HepG2 (cell line): ENCODE measurements around the gene TTN. TPM values are rescaled to one million over a fixed set of nuclear protein-coding genes. Genes with fewer than 3 reads are reported as not detected.

Experiments
- ATAC-seq: fragments of 200-7000 bp; cut with Tn5 transposase; 3 replicates; pipeline ENCODE4 v1.9.1; 2020; ENCODE audit warnings: mild to moderate bottlenecking, moderate library complexity
- BruUV-seq: library from RNA; stranded (reverse); fragments of 400-500 nt; replicated peaks from 2 replicates; lab custom pipeline; 2021; lab: Mats Ljungman, UMichigan
- CTCF ChIA-PET: fragments of 300-600 bp; formaldehyde crosslinking; extraction: SDS; loops from one replicate; lab custom pipeline; 2021; ENCODE audit warnings: low total read pairs, inconsistent platforms, low intra/inter-chr PET ratio; lab: Yijun Ruan, JAX
- POLR2A ChIA-PET: fragments of 350-600 bp; sonication (Branson Sonifier 250); formaldehyde crosslinking; loops from one replicate; lab custom pipeline; 2020; ENCODE audit warnings: antibody characterized with exemption, inconsistent platforms; lab: Yijun Ruan, JAX
- DNase-seq: peaks from one replicate; pipeline ENCODE4 v3.0.0-alpha.2; 2015; ENCODE audit warnings: low spot score
- FAIRE-seq: peaks from 3 replicates; lab custom pipeline; 2011; peaks lifted over from hg19 to GRCh38; lab: Jason Lieb, UNC
- H2AFZ ChIP-seq: one replicate; pipeline ENCODE4 v1.6.1; 2011; ENCODE audit warnings: low read length, inconsistent platforms
- H3K27ac ChIP-seq: fragments of 300-600 bp; 3 replicates; pipeline ENCODE4 v1.8.0; 2011; ENCODE audit warnings: mixed run types, mild to moderate bottlenecking, mixed read lengths, low read length, inconsistent platforms; ENCODE audit not compliant: insufficient read depth; ENCODE audit errors: extremely low read length
- H3K27me3 ChIP-seq, 2 experiments: fragments of 200-600 bp in 1 of 2; 2 replicates in 1 of 2; 3 replicates in 1 of 2; pipeline versions ENCODE4 v1.6.0 to v1.8.0; 2011; ENCODE audit warnings: low read length in 2 of 2, mild to moderate bottlenecking in 2 of 2, moderate library complexity in 2 of 2, inconsistent platforms in 1 of 2; ENCODE audit not compliant: insufficient read depth in 2 of 2, control insufficient read depth in 1 of 2
- H3K36me3 ChIP-seq, 2 experiments: fragments of 200-600 bp in 1 of 2; replicated peaks in 1 of 2; 2 replicates in 1 of 2; 3 replicates in 1 of 2; pipeline versions ENCODE4 v1.5.1 to v1.8.0; 2011; ENCODE audit warnings: low read length in 2 of 2, inconsistent platforms in 1 of 2; ENCODE audit not compliant: insufficient read depth in 2 of 2, control insufficient read depth in 1 of 2
- H3K4me1 ChIP-seq: 2 replicates; pipeline ENCODE4 v1.5.1; 2012; ENCODE audit warnings: low read length, inconsistent platforms; ENCODE audit not compliant: insufficient read depth
- H3K4me2 ChIP-seq: 2 replicates; pipeline ENCODE4 v1.6.0; 2011; ENCODE audit warnings: low read depth, low read length, inconsistent platforms
- H3K4me3 ChIP-seq, 3 experiments: fragments of 200-600 bp in 1 of 3; sonication (generic), shearing (Covaris generic) in 1 of 3; replicated peaks in 1 of 3; 2 replicates each; pipeline ENCODE4 v1.5.1; 2011 to 2016; ENCODE audit warnings: low read length in 3 of 3, inconsistent platforms in 2 of 3, low read depth in 2 of 3, mild to moderate bottlenecking in 2 of 3, control low read depth in 1 of 3, mixed read lengths in 1 of 3; ENCODE audit not compliant: insufficient read depth in 1 of 3
- H3K79me2 ChIP-seq: one replicate; pipeline ENCODE4 v1.6.1; 2011; ENCODE audit warnings: low read length, inconsistent platforms; ENCODE audit not compliant: insufficient read depth
- H3K9ac ChIP-seq: 2 replicates; pipeline ENCODE4 v1.6.0; 2011; ENCODE audit warnings: mild to moderate bottlenecking, low read depth, low read length, inconsistent platforms; ENCODE audit not compliant: insufficient read depth
- H3K9me3 ChIP-seq: 2 replicates; pipeline ENCODE4 v1.5.1; 2012; ENCODE audit warnings: mild to moderate bottlenecking, low read length
- H4K20me1 ChIP-seq: 2 replicates; pipeline ENCODE4 v1.6.0; 2011; ENCODE audit warnings: inconsistent platforms, mild to moderate bottlenecking, low read length, moderate library complexity; ENCODE audit not compliant: insufficient read depth
- ARHGAP35 ChIP-seq: sonication (generic); formaldehyde crosslinking; IDR thresholded peaks from 2 replicates; pipeline ENCODE4 v1.9.0; 2022; ENCODE audit warnings: mild to moderate bottlenecking, inconsistent platforms, moderate library complexity, missing genetic modification reagents, borderline replicate concordance
- BORCS8-MEF2B ChIP-seq: sonication (generic); formaldehyde crosslinking; IDR thresholded peaks from 2 replicates; pipeline ENCODE4 v1.8.0; 2022; ENCODE audit warnings: mild to moderate bottlenecking, missing genetic modification reagents
- EED ChIP-seq: sonication (generic); formaldehyde crosslinking; IDR thresholded peaks from 2 replicates; pipeline ENCODE4 v1.5.0; 2020; ENCODE audit warnings: mild to moderate bottlenecking, missing genetic modification reagents
- ERF ChIP-seq: IDR thresholded peaks from 2 replicates; pipeline ENCODE4 v1.6.1; 2018; ENCODE audit warnings: missing biosample characterization, missing genetic modification reagents
- FOSL2 ChIP-seq: sonication (generic); formaldehyde crosslinking; IDR thresholded peaks from 2 replicates; pipeline ENCODE4 v1.4.0; 2020; ENCODE audit warnings: missing genetic modification reagents
- HES4 ChIP-seq: sonication (generic); formaldehyde crosslinking; IDR thresholded peaks from 2 replicates; pipeline ENCODE4 v1.9.0; 2021; ENCODE audit warnings: mild to moderate bottlenecking, missing genetic modification reagents, borderline replicate concordance
- HNRNPUL1 ChIP-seq: fragments of 200-400 bp; formaldehyde crosslinking; IDR thresholded peaks from 2 replicates; pipeline ENCODE4 v1.6.1; 2017; ENCODE audit warnings: low read depth, mild to moderate bottlenecking, low read length, moderate library complexity
- MAX ChIP-seq: IDR thresholded peaks from 2 replicates; pipeline ENCODE4 v1.6.1; 2012; ENCODE audit warnings: inconsistent platforms
- SAFB2 ChIP-seq: sonication (generic); formaldehyde crosslinking; IDR thresholded peaks from 2 replicates; pipeline ENCODE4 v1.5.1; 2020; ENCODE audit warnings: missing genetic modification reagents, low read depth, mild to moderate bottlenecking, borderline replicate concordance
- SCMH1 ChIP-seq: sonication (generic); formaldehyde crosslinking; IDR thresholded peaks from 2 replicates; pipeline ENCODE4 v1.9.0; 2021; ENCODE audit warnings: missing genetic modification reagents, mild to moderate bottlenecking, borderline replicate concordance
- TCF12 ChIP-seq, 2 experiments: fragments of 450-650 bp in 1 of 2; sonication (generic) in 1 of 2; formaldehyde crosslinking in 1 of 2; IDR thresholded peaks; 2 replicates each; pipeline versions ENCODE4 v1.6.1 to v1.8.0; 2017 to 2022; ENCODE audit warnings: antibody characterized with exemption in 1 of 2, mild to moderate bottlenecking in 1 of 2, missing genetic modification reagents in 1 of 2, moderate library complexity in 1 of 2
- ZBTB37 ChIP-seq: sonication (generic); formaldehyde crosslinking; IDR thresholded peaks from 2 replicates; pipeline ENCODE4 v1.4.0; 2020; ENCODE audit warnings: mild to moderate bottlenecking, missing genetic modification reagents
- ZNF567 ChIP-seq: sonication (generic); formaldehyde crosslinking; IDR thresholded peaks from 2 replicates; pipeline ENCODE4 v1.8.1; 2023; ENCODE audit warnings: mild to moderate bottlenecking, missing genetic modification reagents, borderline replicate concordance
- WGBS: methylation state at CpG from one replicate; pipeline ENCODE4 v1.1.6; 2017; ENCODE audit warnings: low lambda C conversion rate; 5-methylcytosine and 5-hydroxymethylcytosine counted together
- in situ Hi-C: cut with HindIII; loops from 2 replicates; pipeline ENCODE4 v1.10.0; 2017; ENCODE audit warnings: low pct_unique_long_range_greater_than_20kb; ENCODE audit not compliant: extremely low pct_ligation_motif_present
- intact Hi-C: fragments of 100-400 bp; cut with micrococcal nuclease; formaldehyde crosslinking; loops from one replicate; pipeline ENCODE4 v1.10.0; 2022; ENCODE audit not compliant: unreplicated experiment
- polyA plus RNA-seq, 8 experiments: library from polyadenylated mRNA; depleted of rRNA in 3 of 8; stranded (reverse) in 7 of 8; unstranded in 1 of 8; fragments of >200 nt; fragmentation: Illumina TruSeq in 4 of 8; extraction: Trizol in 4 of 8; gene quantifications; 2 replicates each; pipeline versions ENCODE4 v1.2.1 to v1.2.3, GENCODE V29; 2011 to 2016; ENCODE audit warnings: low read depth in 4 of 8, missing spikeins in 1 of 8, mixed read lengths in 1 of 8; ENCODE audit not compliant: insufficient read depth in 1 of 8
- total RNA-seq, 5 experiments: library from RNA; depleted of rRNA; stranded (reverse); fragments of >200 nt; fragmentation: Illumina TruSeq; extraction: Trizol; gene quantifications; 2 replicates each; pipeline ENCODE4 v1.2.3, GENCODE V29; 2016; ENCODE audit warnings: low read depth in 1 of 5

Gene TTN
- total and polyA plus RNA-seq, 2 of the 13 experiments (the other 11 are each of a cell fraction or from before 2014, with no cell fraction given): under 0.01 TPM

- FAIRE-seq (no peak), ATAC-seq (no peak), DNase-seq (no peak)
- Histone ChIP-seq H3K27me3 (no peaks in the 10 kb centered on the region), H4K20me1 (no peaks in the 10 kb centered on the region), H3K79me2 (peaks cover 7% of the 10 kb centered on the region), H3K4me1 (no peaks in the 10 kb centered on the region), H2AFZ (no peak overlapping the region), H3K4me2 (no peak overlapping the region), H3K27ac (no peak overlapping the region), H3K9ac (no peak overlapping the region), H3K4me3 (no peak overlapping the region), H3K9me3 (no peaks in the 10 kb centered on the region), H3K36me3 (no peaks in the 10 kb centered on the region; a peak in 1 of 5 replicates)
- TF ChIP-seq HNRNPUL1: no peak
- TF ChIP-seq ARHGAP35: no peak
- intact Hi-C loops: no loop called here
- POLR2A ChIA-PET: no interaction called here
- no TSS peak for BruUV-seq
- in situ Hi-C loops: no loop called here
- CTCF ChIA-PET: no interaction called here
- WGBS: 41% methylated on average over 5 of the region's 5 CpGs
Measured at GRCh38 chr2:178528647-178529046, 278.6 kb downstream of the TTN start.

- 86% methylated on average over 2 of the region's 2 CpGs for WGBS
- ChIA-PET CTCF (no interaction called here), POLR2A (no interaction called here)
- Histone ChIP-seq H3K27ac (no peak overlapping the region), H3K4me2 (no peak overlapping the region), H3K9me3 (no peaks in the 10 kb centered on the region), H4K20me1 (no peaks in the 10 kb centered on the region), H3K4me3 (no peak overlapping the region), H2AFZ (no peak overlapping the region), H3K4me1 (no peaks in the 10 kb centered on the region), H3K79me2 (peaks cover 12% of the 10 kb centered on the region), H3K36me3 (no peaks in the 10 kb centered on the region), H3K9ac (no peak overlapping the region), H3K27me3 (no peaks in the 10 kb centered on the region)
- in situ Hi-C loops (no loop called here), intact Hi-C loops (no loop called here)
- DNase-seq: no peak
- no peak for FAIRE-seq
- no peak for ATAC-seq
- no TSS peak for BruUV-seq
- no peak for TF ChIP-seq HES4 (CRISPR knock-in tag)
- TF ChIP-seq TCF12 (IDR thresholded peaks at IDR 0.05): no peak
- TF ChIP-seq TCF12 (CRISPR knock-in tag; IDR thresholded peaks at IDR 0.05): no peak
- TF ChIP-seq SCMH1 (CRISPR knock-in tag): no peak
- no peak for TF ChIP-seq ZNF567 (CRISPR knock-in tag)
- TF ChIP-seq BORCS8-MEF2B (CRISPR knock-in tag): no peak
- TF ChIP-seq MAX: no peak
- no peak for TF ChIP-seq ERF (CRISPR knock-in tag)
- TF ChIP-seq SAFB2 (CRISPR knock-in tag): no peak
- TF ChIP-seq EED: no peak
- TF ChIP-seq ZBTB37: no peak
- no peak for TF ChIP-seq FOSL2 (CRISPR knock-in tag)
Measured at GRCh38 chr2:178527592-178527991, 279.6 kb downstream of the TTN start.
